Left ventricle myocardium inferior (tissue), 1 donor: ENCODE data around the gene HNRNPA0. TPM values are rescaled to one million over a fixed set of nuclear protein-coding genes. Genes with fewer than 3 reads are reported as not detected.

Experiments
- DNase-seq: peaks from one replicate; pipeline ENCODE4 v3.0.0-alpha.2; 2020
- H3K27ac ChIP-seq: fragments of 200-600 bp; replicated peaks from 2 replicates; pipeline ENCODE4 v1.8.0; 2021
- H3K27me3 ChIP-seq: fragments of 200-600 bp; 2 replicates; pipeline ENCODE4 v1.8.0; 2021; ENCODE audit warnings: low read depth
- H3K36me3 ChIP-seq: fragments of 200-600 bp; 2 replicates; pipeline ENCODE4 v1.8.0; 2021
- H3K4me1 ChIP-seq: fragments of 200-600 bp; 2 replicates; pipeline ENCODE4 v1.8.0; 2021
- H3K4me3 ChIP-seq: fragments of 200-600 bp; 2 replicates; pipeline ENCODE4 v1.8.0; 2021; ENCODE audit warnings: mild to moderate bottlenecking, moderate library complexity
- H3K9me3 ChIP-seq: fragments of 200-600 bp; replicated peaks from 2 replicates; pipeline ENCODE4 v1.8.0; 2021
- CTCF ChIP-seq: fragments of 200-600 bp; IDR thresholded peaks from 2 replicates; pipeline ENCODE4 v1.8.0; 2021; ENCODE audit warnings: antibody characterized with exemption, mild to moderate bottlenecking, borderline replicate concordance
- intact Hi-C: fragments of 100-400 bp; cut with micrococcal nuclease; formaldehyde crosslinking; loops from one replicate; pipeline ENCODE4 v1.11.0; 2022
- total RNA-seq: library from RNA; stranded (reverse); fragmentation: NEBNext Ultra II Directional; extraction: Animal tissue kit (Norgen Biotek cat#: 25700); gene quantifications from one replicate; pipeline ENCODE4 v1.2.1, GENCODE V29; 2021
- donor health status: DM: no; HTN: yes; CAD: no; lungs with severe emphysema.

Gene HNRNPA0
- total RNA-seq, 1 donor from 2014 or later, result 13.1 TPM

- H3K9me3 ChIP-seq, result no peaks in the 10 kb centered on the region
- H3K27ac ChIP-seq, result no peak overlapping the region
- no peak for DNase-seq
- H3K27me3 ChIP-seq, result no peaks in the 10 kb centered on the region
- H3K4me1 ChIP-seq, result peaks cover 68% of the 10 kb centered on the region
- TF ChIP-seq CTCF, result no peak
- intact Hi-C loops, result loop anchor here (5.0 to 10.0 kb wide), 2 partner anchors 77 to 105 kb away; no protein-coding TSS in a partner anchor
- no peaks in the 10 kb centered on the region for H3K36me3 ChIP-seq
- H3K4me3 ChIP-seq, result no peak overlapping the region
Observed at GRCh38 chr5:137739737-137740136, 14.4 kb downstream of the HNRNPA0 start.

GRCh38 chr5:137738947-137739346 is 15.2 kb downstream of the HNRNPA0 start:
- H3K9me3 ChIP-seq, result no peaks in the 10 kb centered on the region
- intact Hi-C loops, result no loop called here
- no peaks in the 10 kb centered on the region for H3K36me3 ChIP-seq
- H3K4me3 ChIP-seq, result no peak overlapping the region
- H3K27me3 ChIP-seq, result no peaks in the 10 kb centered on the region
- no peak for DNase-seq
- TF ChIP-seq CTCF, result no peak
- peaks cover 76% of the 10 kb centered on the region for H3K4me1 ChIP-seq
- no peak overlapping the region for H3K27ac ChIP-seq

- H3K4me1 ChIP-seq, result peaks cover 82% of the 10 kb centered on the region
Observed at GRCh38 chr5:137737349-137738131, 16.6 kb downstream of the HNRNPA0 start.

GRCh38 chr5:137736496-137736895 is 17.7 kb downstream of the HNRNPA0 start:
- intact Hi-C loops, result no loop called here
- Histone ChIP-seq H3K9me3 (no peaks in the 10 kb centered on the region), H3K27ac (peak overlapping the region; percentile 84), H3K27me3 (no peaks in the 10 kb centered on the region), H3K4me3 (peak overlapping the region; percentile 68), H3K4me1 (peaks cover 78% of the 10 kb centered on the region), H3K36me3 (no peaks in the 10 kb centered on the region)
- no peak for TF ChIP-seq CTCF
- no peak for DNase-seq

More at GRCh38 chr5:137737349-137738131, 16.6 kb downstream of the HNRNPA0 start:
- Histone ChIP-seq H3K9me3 (no peaks in the 10 kb centered on the region), H3K27ac (peak overlapping the region; percentile 84), H3K36me3 (no peaks in the 10 kb centered on the region), H3K4me3 (no peak overlapping the region), H3K27me3 (no peaks in the 10 kb centered on the region)
- DNase-seq, result peak; percentile 28
- no peak for TF ChIP-seq CTCF
- intact Hi-C loops, result no loop called here

GRCh38 chr5:137735555-137736284 is 18.4 kb downstream of the HNRNPA0 start, which contains the start of gene KLHL3:
KLHL3 (minus strand) TSS chr5:137736089; CDS start chr5:137735646, 443 bp downstream.
- H3K36me3 ChIP-seq, result no peaks in the 10 kb centered on the region
- peak; percentile 29 for DNase-seq
- H3K27me3 ChIP-seq, result no peaks in the 10 kb centered on the region
- peak within 1 kb of the TSS; percentile 68 for H3K4me3 ChIP-seq
- H3K4me1 ChIP-seq, result peaks cover 74% of the 10 kb centered on the region
- TF ChIP-seq CTCF, result peak; percentile 29
- no peaks in the 10 kb centered on the region for H3K9me3 ChIP-seq
- intact Hi-C loops, result no loop called here
- peak within 1 kb of the TSS; percentile 84 for H3K27ac ChIP-seq
